Neuronal stem cell (in vitro differentiated cells): Measurements from ENCODE around the gene PCDHGB2.

Experiments
- DNase-seq: peaks from one replicate; pipeline ENCODE4 v3.0.0-alpha.2; 2013; ENCODE audit warnings: low spot score
- H2AFZ ChIP-seq: one replicate; pipeline ENCODE4 v1.6.1; 2013; ENCODE audit warnings: mild to moderate bottlenecking, low read length, inconsistent platforms
- H2AK5ac ChIP-seq: 2 replicates; pipeline ENCODE4 v1.6.1; 2013; ENCODE audit warnings: low read depth, mild to moderate bottlenecking, inconsistent platforms, low read length, moderate library complexity, mixed read lengths
- H2BK120ac ChIP-seq: 2 replicates; pipeline ENCODE4 v1.6.1; 2013; ENCODE audit warnings: low read depth, mild to moderate bottlenecking, inconsistent platforms, low read length, moderate library complexity, mixed read lengths
- H2BK12ac ChIP-seq: one replicate; pipeline ENCODE4 v1.6.1; 2013; ENCODE audit warnings: low read length, inconsistent platforms
- H2BK15ac ChIP-seq: 2 replicates; pipeline ENCODE4 v1.6.1; 2013; ENCODE audit warnings: mild to moderate bottlenecking, low read length, inconsistent platforms, mixed read lengths
- H2BK5ac ChIP-seq: one replicate; pipeline ENCODE4 v1.6.1; 2013; ENCODE audit warnings: inconsistent platforms, mild to moderate bottlenecking, low read length, moderate library complexity
- H3K14ac ChIP-seq: one replicate; pipeline ENCODE4 v1.6.1; 2013; ENCODE audit warnings: low read length, inconsistent platforms
- H3K18ac ChIP-seq: 2 replicates; pipeline ENCODE4 v1.6.1; 2013; ENCODE audit warnings: low read length, inconsistent platforms
- H3K23ac ChIP-seq: 2 replicates; pipeline ENCODE4 v1.6.1; 2013; ENCODE audit warnings: low read depth, mild to moderate bottlenecking, mixed read lengths, low read length, inconsistent platforms; ENCODE audit not compliant: poor library complexity
- H3K27ac ChIP-seq: replicated peaks from 3 replicates; pipeline ENCODE4 v1.5.1; 2013; ENCODE audit warnings: low read length, inconsistent platforms
- H3K27me3 ChIP-seq, 3 experiments: 2 replicates each; pipeline ENCODE4 v1.6.1; 2013; ENCODE audit warnings: low read length in 3 of 3, mild to moderate bottlenecking in 2 of 3, inconsistent platforms in 1 of 3, low read depth in 1 of 3, mixed read lengths in 1 of 3, moderate library complexity in 1 of 3; ENCODE audit not compliant: control insufficient read depth in 3 of 3, insufficient read depth in 3 of 3
- H3K36me3 ChIP-seq, 2 donors: replicated peaks in 1 of 2; 2 replicates each; pipeline ENCODE4 v1.6.1; 2013; ENCODE audit warnings: low read length in 2 of 2; ENCODE audit not compliant: control insufficient read depth in 2 of 2, insufficient read depth in 2 of 2
- H3K4ac ChIP-seq: 2 replicates; pipeline ENCODE4 v1.6.1; 2013; ENCODE audit warnings: inconsistent platforms, mild to moderate bottlenecking, low read length, moderate library complexity
- H3K4me1 ChIP-seq, 2 donors: 1 replicate in 1 of 2; 2 replicates in 1 of 2; pipeline ENCODE4 v1.6.1; 2013; ENCODE audit warnings: low read length in 2 of 2, low read depth in 1 of 2; ENCODE audit not compliant: control insufficient read depth in 2 of 2, insufficient read depth in 1 of 2
- H3K4me2 ChIP-seq: one replicate; pipeline ENCODE4 v1.6.1; 2013; ENCODE audit warnings: mild to moderate bottlenecking, low read length, inconsistent platforms; ENCODE audit not compliant: insufficient read depth, poor library complexity, severe bottlenecking
- H3K4me3 ChIP-seq, 2 donors: 2 replicates each; pipeline ENCODE4 v1.5.1; 2013; ENCODE audit warnings: low read length in 2 of 2, mild to moderate bottlenecking in 2 of 2, inconsistent platforms in 1 of 2, moderate library complexity in 1 of 2
- H3K79me1 ChIP-seq: one replicate; pipeline ENCODE4 v1.6.1; 2013; ENCODE audit warnings: low read depth, mild to moderate bottlenecking, inconsistent platforms, low read length, moderate library complexity
- H3K9ac ChIP-seq: one replicate; pipeline ENCODE4 v1.6.1; 2013; ENCODE audit warnings: mild to moderate bottlenecking, low read depth, low read length, inconsistent platforms; ENCODE audit not compliant: poor library complexity
- H3K9me3 ChIP-seq, 2 donors: replicated peaks in 1 of 2; 2 replicates each; pipeline versions ENCODE3 to v1.6.1; 2013; ENCODE audit warnings: low read length in 2 of 2, mild to moderate bottlenecking in 2 of 2, inconsistent platforms in 1 of 2, low read depth in 1 of 2, mixed read lengths in 1 of 2, moderate library complexity in 1 of 2; ENCODE audit not compliant: control insufficient read depth in 2 of 2, insufficient read depth in 1 of 2
- H4K8ac ChIP-seq: one replicate; pipeline ENCODE4 v1.6.1; 2013; ENCODE audit warnings: low read depth, mild to moderate bottlenecking, inconsistent platforms, low read length, moderate library complexity
- H4K91ac ChIP-seq: one replicate; pipeline ENCODE4 v1.6.1; 2013; ENCODE audit warnings: low read length, low read depth, mild to moderate bottlenecking, inconsistent platforms; ENCODE audit not compliant: poor library complexity
- WGBS, 2 donors: extraction: QIAGEN DNeasy Blood & Tissue Kit; methylation state at CpG; one replicate each; pipeline ENCODE4 v1.1.7; 2013; ENCODE audit warnings: missing lambda C conversion rate in 2 of 2, mixed read lengths in 1 of 2; ENCODE audit not compliant: insufficient read length in 2 of 2, insufficient replicate concordance in 1 of 2; ENCODE audit errors: extremely low coverage in 2 of 2; 5-methylcytosine and 5-hydroxymethylcytosine counted together

The PCDHGB2 gene

GRCh38 chr5:141389153-141390042, 29.6 kb downstream of the PCDHGB2 start:
- Histone ChIP-seq H3K27me3 (no peaks in the 10 kb centered on the region), H2BK12ac (no peak overlapping the region), H3K18ac (peak overlapping the region; percentile 30), H3K4me2 (no peak overlapping the region), H3K9ac (peak overlapping the region; percentile 51), H3K36me3 (peaks cover 14 to 26% of the 10 kb centered on the region in 2 donors), H2BK15ac (no peak overlapping the region), H3K14ac (no peak overlapping the region), H3K79me1 (peaks cover 4% of the 10 kb centered on the region), H4K91ac (no peak overlapping the region), H3K9me3 (peaks cover 40 to 70% of the 10 kb centered on the region in 2 donors), H3K4ac (no peak overlapping the region), H2BK120ac (no peak overlapping the region), H3K27ac (no peak overlapping the region), H2BK5ac (no peak overlapping the region), H4K8ac (no peak overlapping the region), H3K4me1 (no peaks in the 10 kb centered on the region), H3K4me3 (peak overlapping the region in 1 of 2 donors; percentile 24), H3K23ac (peak overlapping the region; percentile 16), H2AK5ac (no peak overlapping the region), H2AFZ (no peak overlapping the region)
- WGBS, 2 donors: no CpG with 5 or more reads among the region's 77 CpGs
- no peak for DNase-seq

GRCh38 chr5:141392429-141393198, 32.8 kb downstream of the PCDHGB2 start, which contains the start of gene PCDHGA8:
PCDHGA8 (plus strand) TSS chr5:141392633; CDS start chr5:141392814, 181 bp downstream.
- Histone ChIP-seq H3K9ac (no peak within 1 kb of the TSS), H3K4me1 (no peaks in the 10 kb centered on the region), H2BK120ac (no peak within 1 kb of the TSS), H3K79me1 (peaks cover 6% of the 10 kb centered on the region), H2BK15ac (no peak within 1 kb of the TSS), H3K4ac (no peak within 1 kb of the TSS), H3K36me3 (peaks cover 14 to 26% of the 10 kb centered on the region in 2 donors), H3K14ac (no peak within 1 kb of the TSS), H3K27me3 (no peaks in the 10 kb centered on the region), H2BK5ac (no peak within 1 kb of the TSS), H4K8ac (no peak within 1 kb of the TSS), H4K91ac (no peak within 1 kb of the TSS), H2AK5ac (no peak within 1 kb of the TSS), H2AFZ (no peak within 1 kb of the TSS), H3K4me3 (no peak within 1 kb of the TSS), H3K23ac (no peak within 1 kb of the TSS), H3K9me3 (peaks cover 40 to 85% of the 10 kb centered on the region in 2 donors), H2BK12ac (no peak within 1 kb of the TSS), H3K27ac (no peak within 1 kb of the TSS), H3K4me2 (no peak within 1 kb of the TSS), H3K18ac (no peak within 1 kb of the TSS)
- WGBS, 2 donors: no CpG with 5 or more reads among the region's 38 CpGs
- DNase-seq: no peak

GRCh38 chr5:141393267-141393666, 33.5 kb downstream of the PCDHGB2 start:
- H3K9ac ChIP-seq: no peak overlapping the region
- no peak overlapping the region for H3K4ac ChIP-seq
- H2BK12ac ChIP-seq: no peak overlapping the region
- no peak overlapping the region for H3K4me3 ChIP-seq
- H2AK5ac ChIP-seq: no peak overlapping the region
- H2AFZ ChIP-seq: no peak overlapping the region
- H3K4me2 ChIP-seq: no peak overlapping the region
- H3K23ac ChIP-seq: no peak overlapping the region
- H3K4me1 ChIP-seq: no peaks in the 10 kb centered on the region
- H4K8ac ChIP-seq: no peak overlapping the region
- H3K18ac ChIP-seq: no peak overlapping the region
- H3K36me3 ChIP-seq: peaks cover 14 to 26% of the 10 kb centered on the region in 2 donors
- H3K27me3 ChIP-seq: no peaks in the 10 kb centered on the region
- H4K91ac ChIP-seq: no peak overlapping the region
- no peak overlapping the region for H3K14ac ChIP-seq
- H3K9me3 ChIP-seq: peaks cover 39 to 83% of the 10 kb centered on the region in 2 donors
- no CpG with 5 or more reads among the region's 21 CpGs for WGBS, 2 donors
- no peak overlapping the region for H2BK15ac ChIP-seq
- DNase-seq: no peak
- H3K79me1 ChIP-seq: peaks cover 6% of the 10 kb centered on the region
- no peak overlapping the region for H2BK5ac ChIP-seq
- no peak overlapping the region for H2BK120ac ChIP-seq
- H3K27ac ChIP-seq: no peak overlapping the region
